NT2/D1 (cell line): Measurements from ENCODE around the gene MIS12.

Experiments used
- YY1 ChIP-seq: IDR thresholded peaks from 2 replicates; pipeline ENCODE4 v1.6.1; 2011; ENCODE audit not compliant: insufficient read length, insufficient read depth
- ZNF274 ChIP-seq: IDR thresholded peaks from 2 replicates; pipeline ENCODE4 v1.6.1; 2011; ENCODE audit warnings: mild to moderate bottlenecking, low read depth, low read length

DNA sequence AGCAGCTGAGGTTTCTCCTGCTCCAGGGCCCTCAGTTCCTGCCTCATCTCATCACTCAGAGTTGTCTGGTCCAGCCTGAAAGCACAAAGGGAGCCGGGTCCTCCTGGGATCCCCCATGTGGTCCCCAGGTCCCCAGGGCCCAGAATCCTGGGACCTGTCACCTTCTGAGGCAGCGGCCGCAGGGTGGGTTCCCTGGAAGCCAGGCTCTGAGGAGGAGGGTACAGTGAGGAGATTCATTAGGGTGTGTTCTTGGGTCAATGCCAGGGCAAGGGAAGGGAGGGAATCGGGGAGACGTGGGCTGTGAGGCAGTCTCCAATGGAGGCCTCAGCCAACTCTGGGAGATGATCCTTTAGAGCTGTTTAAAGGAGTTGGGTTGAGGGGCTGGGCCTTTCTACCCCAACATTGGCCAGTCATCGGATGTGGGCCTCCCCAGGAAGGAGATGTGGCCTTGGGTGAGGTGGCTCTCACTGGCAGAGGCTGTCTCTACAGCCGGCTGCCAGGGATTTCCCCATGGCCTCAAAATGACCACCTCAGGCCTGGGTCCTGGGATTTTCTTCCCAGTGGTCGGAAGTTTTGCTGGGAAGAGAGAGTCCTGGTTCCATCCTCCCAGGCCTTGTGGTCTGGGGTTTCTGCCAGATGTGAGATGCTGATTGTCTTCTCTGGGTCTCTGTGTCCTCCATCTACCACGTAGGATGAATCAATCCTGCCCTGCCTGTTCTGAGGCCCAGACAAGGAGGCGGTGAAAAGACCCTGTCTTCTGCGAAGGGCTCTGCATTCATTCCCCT is 50.7 kb downstream of the MIS12 start:
- TF ChIP-seq ZNF274 = no peak
- TF ChIP-seq YY1 = no peak
